Measurements from ENCODE around the gene ELFN1. TPM values are rescaled to one million over a fixed set of nuclear protein-coding genes. Genes with fewer than 3 reads are reported as not detected.
"Not testable (repeated sequence)": the region's sequence is repeated elsewhere in the genome, so short reads cannot be mapped to it uniquely, and the experiment has no call there.

Gene ELFN1
- total and polyA plus RNA-seq, 2 donors (not counting 3 experiments of a cell fraction or from before 2014, with no cell fraction given) = 0.37 to 1.0 TPM

DNA sequence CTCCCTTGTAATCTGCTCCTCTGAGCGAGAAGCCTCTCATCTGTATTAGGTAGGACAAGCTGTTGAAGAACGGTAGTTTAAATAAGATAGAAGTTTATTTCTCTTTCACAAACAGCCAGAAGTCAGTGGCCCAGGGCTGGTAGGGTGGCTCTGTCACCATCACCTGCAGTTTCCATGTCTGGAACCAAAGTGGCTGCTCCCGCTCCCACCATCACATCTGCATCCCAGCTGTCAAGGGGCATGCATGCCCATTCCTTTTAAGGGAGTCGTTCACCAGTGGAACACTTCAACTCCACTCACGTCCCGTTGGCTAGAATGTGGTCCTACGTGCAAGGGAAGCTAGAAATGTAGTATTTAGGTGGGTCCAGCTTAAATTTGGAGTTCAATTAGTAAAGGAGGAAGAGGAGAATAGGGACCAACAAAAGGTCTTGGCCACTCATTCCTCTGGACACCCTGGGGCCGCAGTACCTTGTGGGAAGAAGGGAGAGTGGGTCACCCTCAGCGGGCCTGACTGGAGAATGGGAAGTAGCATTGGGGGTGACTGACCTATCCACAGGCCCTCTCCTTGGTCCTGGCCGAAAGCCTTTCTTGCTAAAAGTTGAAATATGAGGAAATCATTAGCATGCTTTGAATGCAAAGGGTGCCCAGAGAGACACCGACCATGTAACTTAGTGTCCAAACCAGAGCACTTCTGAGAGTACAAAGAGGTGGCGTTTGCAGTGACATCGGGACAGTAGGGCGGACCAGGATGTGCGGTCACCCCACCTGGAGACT, 48.0 kb downstream of the ELFN1 start:
- Histone ChIP-seq H2AFZ (ENCODE audit: low read depth, low read length) (no peak overlapping the region), H3K9ac (replicated peaks; ENCODE audit: extremely low read depth, insufficient read depth, low read length) (no peak overlapping the region), H3K4me2 (ENCODE audit: insufficient read depth, low read length) (no peak overlapping the region), H3K9me3 (replicated peaks; ENCODE audit: control insufficient read depth, insufficient read depth, low read length) (no peaks in the 10 kb centered on the region), H3K27ac (ENCODE audit: insufficient read depth, low read depth, low read length) (no peak overlapping the region), H3K27me3 (ENCODE audit: control insufficient read depth in 2 of 2, insufficient read depth in 2 of 2, low read length in 2 of 2) (no peaks in the 10 kb centered on the region), H3K79me2 (ENCODE audit: control insufficient read depth, insufficient read depth, low read length) (no peaks in the 10 kb centered on the region), H3K9me1 (replicated peaks; ENCODE audit: control insufficient read depth, extremely low read depth, insufficient read depth, low read length) (no peaks in the 10 kb centered on the region), H3K36me3 (ENCODE audit: control insufficient read depth in 2 of 2, extremely low read depth in 1 of 2, insufficient read depth in 2 of 2, low read length in 2 of 2) (no peaks in the 10 kb centered on the region), H4K20me1 (replicated peaks; ENCODE audit: control insufficient read depth, extremely low read depth, insufficient read depth, low read length) (no peaks in the 10 kb centered on the region), H3K4me3 (replicated peaks in 1 of 3; ENCODE audit: insufficient read depth in 1 of 3, low read depth in 1 of 3, low read length in 3 of 3) (no peak overlapping the region), H3K4me1 (ENCODE audit: control insufficient read depth, extremely low read depth, insufficient read depth, low read length) (no peaks in the 10 kb centered on the region)
- FAIRE-seq (no peak), DNase-seq (ENCODE audit: low read depth, low spot score) (no peak)
- ChIA-PET CTCF (interaction anchor here (1.3 kb wide), 1 partner anchor 11 kb away, joined by 3 read pairs; no protein-coding TSS in a partner anchor), POLR2A (no interaction called here)
- TF ChIP-seq FOS (IDR thresholded peaks at IDR 0.05; ENCODE audit: borderline replicate concordance, insufficient read depth, low read length) = no peak
- TF ChIP-seq, protein P1, sequence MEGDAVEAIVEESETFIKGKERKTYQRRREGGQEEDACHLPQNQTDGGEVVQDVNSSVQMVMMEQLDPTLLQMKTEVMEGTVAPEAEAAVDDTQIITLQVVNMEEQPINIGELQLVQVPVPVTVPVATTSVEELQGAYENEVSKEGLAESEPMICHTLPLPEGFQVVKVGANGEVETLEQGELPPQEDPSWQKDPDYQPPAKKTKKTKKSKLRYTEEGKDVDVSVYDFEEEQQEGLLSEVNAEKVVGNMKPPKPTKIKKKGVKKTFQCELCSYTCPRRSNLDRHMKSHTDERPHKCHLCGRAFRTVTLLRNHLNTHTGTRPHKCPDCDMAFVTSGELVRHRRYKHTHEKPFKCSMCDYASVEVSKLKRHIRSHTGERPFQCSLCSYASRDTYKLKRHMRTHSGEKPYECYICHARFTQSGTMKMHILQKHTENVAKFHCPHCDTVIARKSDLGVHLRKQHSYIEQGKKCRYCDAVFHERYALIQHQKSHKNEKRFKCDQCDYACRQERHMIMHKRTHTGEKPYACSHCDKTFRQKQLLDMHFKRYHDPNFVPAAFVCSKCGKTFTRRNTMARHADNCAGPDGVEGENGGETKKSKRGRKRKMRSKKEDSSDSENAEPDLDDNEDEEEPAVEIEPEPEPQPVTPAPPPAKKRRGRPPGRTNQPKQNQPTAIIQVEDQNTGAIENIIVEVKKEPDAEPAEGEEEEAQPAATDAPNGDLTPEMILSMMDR (IDR thresholded peaks at IDR 0.05; ENCODE audit: extremely low read depth in 1 of 2, insufficient read depth in 1 of 2, low read depth in 1 of 2, low read length in 2 of 2) = no peak
- no peak for TF ChIP-seq POLR2AphosphoS5 (IDR thresholded peaks at IDR 0.05; ENCODE audit: insufficient read depth, low read depth, low read length)
- no peak for TF ChIP-seq POLR2A (IDR thresholded peaks at IDR 0.05; ENCODE audit: low read depth, low read length)
- no peak for TF ChIP-seq MYC (IDR thresholded peaks at IDR 0.05; ENCODE audit: low read depth, low read length)
- no peak for TF ChIP-seq JUN (IDR thresholded peaks at IDR 0.05; ENCODE audit: borderline replicate concordance, insufficient read depth, insufficient read length, low read depth)
- TF ChIP-seq EZH2 (IDR thresholded peaks at IDR 0.05; ENCODE audit: borderline replicate concordance, low read depth, low read length, severe bottlenecking) = no peak
- TF ChIP-seq GATA2 (IDR thresholded peaks at IDR 0.05; ENCODE audit: insufficient read depth, insufficient read length, low read depth, low read length) = no peak
- TF ChIP-seq, protein P2, sequence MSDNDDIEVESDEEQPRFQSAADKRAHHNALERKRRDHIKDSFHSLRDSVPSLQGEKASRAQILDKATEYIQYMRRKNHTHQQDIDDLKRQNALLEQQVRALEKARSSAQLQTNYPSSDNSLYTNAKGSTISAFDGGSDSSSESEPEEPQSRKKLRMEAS (IDR thresholded peaks at IDR 0.05; ENCODE audit: insufficient read depth, insufficient read length) = no peak
- dilution Hi-C loops (cut with MboI; ENCODE audit: extremely low pct_ligation_motif_present, low sequenced_read_pairs) (no loop called here), intact Hi-C loops (cut with micrococcal nuclease) (no loop called here)
- BruUV-seq (replicated peaks) = no TSS peak

DNA sequence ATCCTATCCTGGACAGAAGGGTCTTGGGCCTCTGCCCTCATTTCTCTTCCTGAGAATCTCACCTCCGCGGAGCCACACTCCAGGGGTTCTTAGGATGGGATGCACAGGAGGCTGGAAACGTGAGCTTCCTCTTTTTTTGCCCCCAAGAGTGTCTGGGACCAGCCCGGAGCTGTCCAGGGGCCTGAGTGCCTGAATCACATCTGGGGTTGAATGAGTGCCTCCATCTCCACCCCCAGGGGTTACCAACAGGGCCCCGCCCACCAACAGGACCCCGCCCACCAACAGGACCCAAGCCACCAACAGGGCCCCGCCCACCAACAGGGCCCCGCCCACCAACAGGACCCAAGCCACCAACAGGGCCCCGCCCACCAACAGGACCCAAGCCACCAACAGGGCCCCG, 48.8 kb downstream of the ELFN1 start:
- H3K36me3 ChIP-seq (ENCODE audit: control insufficient read depth in 2 of 2, extremely low read depth in 1 of 2, insufficient read depth in 2 of 2, low read length in 2 of 2); H2AFZ ChIP-seq (ENCODE audit: low read depth, low read length); dilution Hi-C loops (cut with MboI; ENCODE audit: extremely low pct_ligation_motif_present, low sequenced_read_pairs); H3K9me3 ChIP-seq (replicated peaks; ENCODE audit: control insufficient read depth, insufficient read depth, low read length); H4K20me1 ChIP-seq (replicated peaks; ENCODE audit: control insufficient read depth, extremely low read depth, insufficient read depth, low read length); H3K27me3 ChIP-seq (ENCODE audit: control insufficient read depth in 2 of 2, insufficient read depth in 2 of 2, low read length in 2 of 2); intact Hi-C loops (cut with micrococcal nuclease); H3K9ac ChIP-seq (replicated peaks; ENCODE audit: extremely low read depth, insufficient read depth, low read length); FAIRE-seq; POLR2A ChIA-PET; H3K9me1 ChIP-seq (replicated peaks; ENCODE audit: control insufficient read depth, extremely low read depth, insufficient read depth, low read length); DNase-seq (ENCODE audit: low read depth, low spot score); H3K27ac ChIP-seq (ENCODE audit: insufficient read depth, low read depth, low read length); H3K4me1 ChIP-seq (ENCODE audit: control insufficient read depth, extremely low read depth, insufficient read depth, low read length); H3K79me2 ChIP-seq (ENCODE audit: control insufficient read depth, insufficient read depth, low read length); BruUV-seq (replicated peaks); H3K4me3 ChIP-seq (replicated peaks in 1 of 3; ENCODE audit: insufficient read depth in 1 of 3, low read depth in 1 of 3, low read length in 3 of 3); H3K4me2 ChIP-seq (ENCODE audit: insufficient read depth, low read length): not testable (repeated sequence)
- CTCF ChIA-PET = interaction anchor here (1.3 kb wide), 1 partner anchor 10 kb away, joined by 3 read pairs; no protein-coding TSS in a partner anchor

All from endothelial cell of umbilical vein (primary cell).